HEK293T (cell line): ENCODE results near the gene TLCD1.

Experiments
- ARNT ChIP-seq: fragments of 450-650 bp; IDR thresholded peaks from 2 replicates; pipeline ENCODE4 v1.6.1; 2017; ENCODE audit warnings: mild to moderate bottlenecking
- BHLHE40 ChIP-seq: fragments of 450-650 bp; IDR thresholded peaks from 2 replicates; pipeline ENCODE4 v1.6.1; 2016; ENCODE audit warnings: mild to moderate bottlenecking, moderate library complexity, borderline replicate concordance
- CTBP1 ChIP-seq: fragments of 450-650 bp; IDR thresholded peaks from 2 replicates; pipeline ENCODE4 v1.6.1; 2016; ENCODE audit warnings: borderline replicate concordance
- ELF4 ChIP-seq: fragments of 450-650 bp; IDR thresholded peaks from 2 replicates; pipeline ENCODE4 v1.6.1; 2017; ENCODE audit warnings: antibody characterized with exemption
- FOXA1 ChIP-seq: fragments of 450-650 bp; IDR thresholded peaks from 2 replicates; pipeline ENCODE4 v1.6.1; 2016; ENCODE audit warnings: mild to moderate bottlenecking
- FOXK2 ChIP-seq: fragments of 450-650 bp; IDR thresholded peaks from 2 replicates; pipeline ENCODE4 v1.6.1; 2016; ENCODE audit warnings: mild to moderate bottlenecking
- FOXM1 ChIP-seq: fragments of 450-650 bp; IDR thresholded peaks from 2 replicates; pipeline ENCODE4 v1.6.1; 2017; ENCODE audit warnings: mild to moderate bottlenecking, borderline replicate concordance
- HDGF ChIP-seq: fragments of 450-650 bp; IDR thresholded peaks from 2 replicates; pipeline ENCODE4 v1.6.1; 2017; ENCODE audit warnings: antibody characterized with exemption, borderline replicate concordance
- L3MBTL2 ChIP-seq: fragments of 450-650 bp; conservative IDR thresholded peaks from 2 replicates; pipeline ENCODE4 v1.6.1; 2016; ENCODE audit warnings: mild to moderate bottlenecking
- LEF1 ChIP-seq: fragments of 450-650 bp; IDR thresholded peaks from 2 replicates; pipeline ENCODE4 v1.6.1; 2017; ENCODE audit warnings: mild to moderate bottlenecking, borderline replicate concordance
- SP1 ChIP-seq: fragments of 450-650 bp; IDR thresholded peaks from 2 replicates; pipeline ENCODE4 v1.6.1; 2017
- TARDBP ChIP-seq: fragments of 450-650 bp; IDR thresholded peaks from 2 replicates; pipeline ENCODE4 v1.6.1; 2016
- ZNF384 ChIP-seq: fragments of 450-650 bp; IDR thresholded peaks from 2 replicates; pipeline ENCODE4 v1.6.1; 2016
- TF ChIP-seq, protein P1 (sequence below): fragments of 450-650 bp; IDR thresholded peaks from 2 replicates; pipeline ENCODE4 v1.6.1; 2016

- TF ChIP-seq CTBP1 = no peak
- TF ChIP-seq SP1 = no peak
- TF ChIP-seq ELF4 = no peak
- TF ChIP-seq FOXM1 = no peak
- no peak for TF ChIP-seq LEF1
- no peak for TF ChIP-seq TARDBP
- TF ChIP-seq L3MBTL2 = no peak
- TF ChIP-seq, protein P1, sequence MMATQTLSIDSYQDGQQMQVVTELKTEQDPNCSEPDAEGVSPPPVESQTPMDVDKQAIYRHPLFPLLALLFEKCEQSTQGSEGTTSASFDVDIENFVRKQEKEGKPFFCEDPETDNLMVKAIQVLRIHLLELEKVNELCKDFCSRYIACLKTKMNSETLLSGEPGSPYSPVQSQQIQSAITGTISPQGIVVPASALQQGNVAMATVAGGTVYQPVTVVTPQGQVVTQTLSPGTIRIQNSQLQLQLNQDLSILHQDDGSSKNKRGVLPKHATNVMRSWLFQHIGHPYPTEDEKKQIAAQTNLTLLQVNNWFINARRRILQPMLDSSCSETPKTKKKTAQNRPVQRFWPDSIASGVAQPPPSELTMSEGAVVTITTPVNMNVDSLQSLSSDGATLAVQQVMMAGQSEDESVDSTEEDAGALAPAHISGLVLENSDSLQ = no peak
- TF ChIP-seq BHLHE40 = no peak
- no peak for TF ChIP-seq HDGF
- no peak for TF ChIP-seq FOXA1
- no peak for TF ChIP-seq ARNT
- TF ChIP-seq FOXK2 = no peak
- TF ChIP-seq ZNF384 = no peak
Observed at GRCh38 chr17:28707339-28707720, 18.7 kb downstream of the TLCD1 start.
